ENCODE measurements around the gene SPHK2. TPM values are rescaled to one million over a fixed set of nuclear protein-coding genes. Genes with fewer than 3 reads are reported as not detected.
"Not testable (repeated sequence)": the region's sequence is repeated elsewhere in the genome, so short reads cannot be mapped to it uniquely, and the experiment has no call there.

SPHK2 gene
- total RNA-seq, 1 donor from 2014 or later: 30.9 TPM

DNA sequence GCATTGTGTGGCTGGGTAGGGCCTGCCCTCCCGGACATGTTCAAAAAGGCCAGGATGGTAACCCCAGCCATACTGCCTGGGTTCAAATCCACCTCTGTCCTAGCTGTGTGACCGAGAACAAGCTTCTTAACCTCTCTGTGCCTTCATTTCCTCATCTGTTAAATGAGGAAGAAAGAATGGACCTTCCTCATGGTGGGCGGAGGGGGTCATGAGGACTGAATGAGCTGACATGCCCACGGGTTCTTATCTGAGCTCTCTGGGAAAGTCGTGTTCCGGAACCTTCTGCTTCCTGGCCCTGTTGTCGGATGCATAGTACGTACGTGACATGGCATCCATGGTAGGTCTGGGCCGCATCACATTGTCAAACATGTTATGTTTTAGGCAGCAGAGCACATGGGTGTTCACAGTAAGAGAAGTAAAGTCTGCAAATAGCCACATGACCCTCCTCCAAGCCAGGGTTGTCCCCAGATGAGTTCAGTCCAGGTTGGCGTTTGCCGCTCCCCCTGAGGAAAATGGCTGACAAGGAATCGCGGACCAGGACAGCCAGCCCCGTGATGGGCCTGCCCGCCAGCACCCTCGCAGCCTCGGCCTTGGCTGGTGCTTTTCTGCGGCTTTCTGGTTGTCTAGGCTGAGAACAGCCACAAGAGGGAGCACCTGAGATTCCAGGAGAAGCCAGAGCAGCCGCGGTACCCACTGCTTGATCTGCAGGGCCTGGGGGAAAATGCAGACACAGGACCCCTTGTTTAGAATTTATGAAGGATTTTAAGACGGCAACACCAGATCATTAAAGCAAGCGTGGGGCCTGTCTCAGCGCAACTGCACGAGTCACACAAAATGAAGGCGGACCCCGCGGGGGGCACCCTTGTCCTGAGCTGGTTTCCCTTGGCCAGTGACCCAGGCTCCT is 55.9 kb downstream of the SPHK2 start:
- intact Hi-C loops (cut with micrococcal nuclease): loop anchor here (1.0 kb wide), 1 partner anchor 29 kb away; the partner anchor contains the start of gene CA11

DNA sequence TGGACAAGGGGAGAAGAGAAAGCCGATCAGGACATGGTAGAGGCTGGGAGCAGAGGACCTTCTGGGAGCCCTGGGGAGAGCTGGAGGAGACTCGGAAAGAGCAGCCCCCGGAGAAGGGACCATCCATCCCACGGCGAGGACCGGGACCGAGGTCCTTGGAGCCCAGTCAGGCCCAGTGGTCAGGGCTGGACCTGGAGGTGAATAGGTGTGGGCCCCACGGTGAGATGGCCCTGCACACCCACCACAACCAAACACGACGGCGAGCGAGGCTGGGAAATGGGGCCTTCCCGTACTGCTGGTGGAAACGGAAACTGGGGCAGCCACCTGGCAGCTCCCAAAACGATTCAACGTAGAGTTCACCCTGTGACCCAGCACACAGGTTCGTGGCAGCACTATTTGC is 57.2 kb downstream of the SPHK2 start:
- intact Hi-C loops (cut with micrococcal nuclease): no loop called here

DNA sequence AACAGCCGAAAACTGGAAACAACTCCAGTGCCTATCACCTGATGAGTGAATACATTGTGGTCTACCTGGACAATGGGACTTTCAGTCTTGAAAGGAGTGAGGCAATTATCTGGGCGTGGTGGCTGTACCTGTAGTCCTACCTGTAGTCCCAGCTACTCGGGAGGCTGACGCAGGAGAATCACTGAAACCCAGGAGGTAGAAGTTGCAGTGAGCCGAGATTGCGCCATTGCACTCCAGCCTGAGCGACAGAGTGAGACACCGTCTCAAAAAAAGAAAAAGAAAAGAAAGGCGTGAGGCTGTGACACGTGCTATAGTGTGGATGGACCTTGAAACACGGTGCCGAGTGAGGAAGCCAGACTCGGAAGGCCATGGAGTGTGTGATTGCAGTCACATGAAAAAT is 57.6 kb downstream of the SPHK2 start:
- intact Hi-C loops (cut with micrococcal nuclease): no loop called here

DNA sequence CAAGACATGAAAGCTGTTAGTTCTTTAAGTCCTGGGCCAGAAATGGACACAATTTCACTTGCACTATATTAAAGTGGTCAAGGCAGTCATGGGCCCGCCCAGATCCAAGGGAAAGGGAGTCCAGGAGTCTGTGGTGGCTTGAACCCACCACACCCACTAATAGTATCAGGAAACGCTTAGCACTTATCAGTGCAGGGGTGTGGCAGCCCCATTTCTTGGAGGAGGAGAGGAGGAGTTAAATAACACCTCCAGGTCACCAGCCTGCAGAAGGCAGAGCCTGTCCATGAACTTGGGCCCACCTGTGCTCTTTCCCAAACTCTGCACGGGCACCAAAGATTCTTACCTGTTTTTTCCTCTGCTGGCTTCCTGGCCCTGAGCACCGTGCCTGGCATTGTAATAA is 58.9 kb downstream of the SPHK2 start:
- intact Hi-C loops (cut with micrococcal nuclease): no loop called here

DNA sequence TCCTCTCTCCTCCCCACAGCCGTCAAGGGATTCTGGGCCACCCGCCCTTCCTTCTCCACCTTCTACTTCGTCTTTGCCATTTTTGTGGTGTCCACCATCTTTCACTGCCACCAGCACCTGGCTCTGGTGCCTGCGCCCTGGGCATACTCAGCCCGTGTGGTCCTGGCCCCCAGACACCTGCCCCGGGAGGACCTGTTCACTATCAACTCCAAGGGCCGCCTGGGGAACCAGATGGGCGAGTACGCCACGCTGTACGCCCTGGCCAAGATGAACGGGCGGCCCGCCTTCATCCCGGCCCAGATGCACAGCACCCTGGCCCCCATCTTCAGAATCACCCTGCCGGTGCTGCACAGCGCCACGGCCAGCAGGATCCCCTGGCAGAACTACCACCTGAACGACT is 60.7 kb downstream of the SPHK2 start:
- intact Hi-C loops (cut with micrococcal nuclease): not testable (repeated sequence)

Other genes starting within 250 kb of the SPHK2 start
- gene KDELR1, start 228.0 kb upstream of the SPHK2 start, total RNA-seq: 73.3 and 77.8 TPM in 2 replicates
- 0.09 and 0.23 TPM in 2 replicates for gene GRIN2D, start 225.8 kb upstream of the SPHK2 start, total RNA-seq
- gene GRWD1, start 173.5 kb upstream of the SPHK2 start, total RNA-seq: 49.9 TPM in 2 replicates
- gene KCNJ14, start 163.9 kb upstream of the SPHK2 start, total RNA-seq: 1.6 and 1.8 TPM in 2 replicates
- 41.6 and 44.2 TPM in 2 replicates for gene CYTH2, start 150.1 kb upstream of the SPHK2 start, total RNA-seq
- gene LMTK3, start 107.7 kb upstream of the SPHK2 start, total RNA-seq: 2.8 and 3.4 TPM in 2 replicates
- gene SULT2B1, start 67.3 kb upstream of the SPHK2 start, total RNA-seq: 0.16 TPM in 1 of 2 replicates, not detected in the other
- not detected in 2 replicates for gene SPACA4, start 12.8 kb upstream of the SPHK2 start, total RNA-seq
- gene FAM83E, start 4.4 kb upstream of the SPHK2 start, total RNA-seq: 3.4 and 3.8 TPM in 2 replicates
- gene RPL18, start 328 bp upstream of the SPHK2 start, total RNA-seq: 1,606 and 1,641 TPM in 2 replicates
- 9.6 and 11.8 TPM in 2 replicates for gene DBP, start 17.9 kb downstream of the SPHK2 start, total RNA-seq
- 4.2 and 4.4 TPM in 2 replicates for gene CA11, start 26.7 kb downstream of the SPHK2 start, total RNA-seq
- 0.23 and 0.50 TPM in 2 replicates for gene NTN5, start 53.5 kb downstream of the SPHK2 start, total RNA-seq
- gene FUT2, start 76.5 kb downstream of the SPHK2 start, total RNA-seq: not detected in 2 replicates
- 1.00 and 1.1 TPM in 2 replicates for gene MAMSTR, start 100.2 kb downstream of the SPHK2 start, total RNA-seq
- 0.27 and 0.30 TPM in 2 replicates for gene RASIP1, start 121.1 kb downstream of the SPHK2 start, total RNA-seq
- not detected in 2 replicates for gene IZUMO1, start 127.4 kb downstream of the SPHK2 start, total RNA-seq
- gene FUT1, start 133.1 kb downstream of the SPHK2 start, total RNA-seq: 0.25 and 0.36 TPM in 2 replicates
- not detected in 2 replicates for gene FGF21, start 136.0 kb downstream of the SPHK2 start, total RNA-seq
- 56.3 and 60.1 TPM in 2 replicates for gene BCAT2, start 191.5 kb downstream of the SPHK2 start, total RNA-seq
- 0.36 and 0.59 TPM in 2 replicates for gene HSD17B14, start 217.0 kb downstream of the SPHK2 start, total RNA-seq
- gene PLEKHA4, start 249.1 kb downstream of the SPHK2 start, total RNA-seq: 1.4 and 1.8 TPM in 2 replicates